ENCODE measurements around the gene BRIP1. TPM values are rescaled to one million over a fixed set of nuclear protein-coding genes. Genes with fewer than 3 reads are reported as not detected.

The BRIP1 gene
- total RNA-seq, 1 experiment from 2014 or later: 9.4 TPM

DNA sequence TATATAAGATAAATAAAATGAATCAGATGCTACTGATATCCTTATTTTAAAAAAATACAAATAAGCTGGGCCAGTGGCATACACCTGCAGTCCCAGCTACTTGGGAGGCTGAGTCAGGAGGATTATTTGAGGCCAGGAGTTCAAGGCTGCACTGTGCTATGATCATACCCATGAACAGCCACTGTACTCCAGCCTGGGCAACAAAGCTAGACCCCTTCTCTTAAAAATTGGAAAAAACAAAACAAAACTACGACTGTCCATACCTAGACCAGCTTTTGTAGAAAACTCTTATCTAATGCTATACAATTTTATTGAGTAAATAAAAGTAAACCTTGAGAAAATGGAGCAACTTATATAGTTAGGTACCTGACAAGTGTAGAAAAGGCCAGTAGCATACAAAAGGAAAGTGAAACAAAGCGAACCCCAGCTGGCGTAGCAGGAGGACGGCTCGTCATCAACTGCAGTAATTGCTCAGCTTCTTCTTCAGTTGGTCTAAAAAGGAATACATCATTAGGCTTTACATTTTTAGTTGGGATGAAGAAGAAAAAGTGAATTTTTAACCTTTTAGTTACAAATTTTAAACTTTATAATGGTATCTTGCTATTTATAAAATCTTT, 40.9 kb upstream of the BRIP1 start:
- H3K27me3 ChIP-seq (ENCODE audit: control insufficient read depth, insufficient read depth, low read length): no peaks in the 10 kb centered on the region
- CTCF ChIA-PET: no interaction called here
- no peaks in the 10 kb centered on the region for H3K4me1 ChIP-seq (ENCODE audit: control insufficient read depth, insufficient read depth, low read length)
- TF ChIP-seq, protein P1, sequence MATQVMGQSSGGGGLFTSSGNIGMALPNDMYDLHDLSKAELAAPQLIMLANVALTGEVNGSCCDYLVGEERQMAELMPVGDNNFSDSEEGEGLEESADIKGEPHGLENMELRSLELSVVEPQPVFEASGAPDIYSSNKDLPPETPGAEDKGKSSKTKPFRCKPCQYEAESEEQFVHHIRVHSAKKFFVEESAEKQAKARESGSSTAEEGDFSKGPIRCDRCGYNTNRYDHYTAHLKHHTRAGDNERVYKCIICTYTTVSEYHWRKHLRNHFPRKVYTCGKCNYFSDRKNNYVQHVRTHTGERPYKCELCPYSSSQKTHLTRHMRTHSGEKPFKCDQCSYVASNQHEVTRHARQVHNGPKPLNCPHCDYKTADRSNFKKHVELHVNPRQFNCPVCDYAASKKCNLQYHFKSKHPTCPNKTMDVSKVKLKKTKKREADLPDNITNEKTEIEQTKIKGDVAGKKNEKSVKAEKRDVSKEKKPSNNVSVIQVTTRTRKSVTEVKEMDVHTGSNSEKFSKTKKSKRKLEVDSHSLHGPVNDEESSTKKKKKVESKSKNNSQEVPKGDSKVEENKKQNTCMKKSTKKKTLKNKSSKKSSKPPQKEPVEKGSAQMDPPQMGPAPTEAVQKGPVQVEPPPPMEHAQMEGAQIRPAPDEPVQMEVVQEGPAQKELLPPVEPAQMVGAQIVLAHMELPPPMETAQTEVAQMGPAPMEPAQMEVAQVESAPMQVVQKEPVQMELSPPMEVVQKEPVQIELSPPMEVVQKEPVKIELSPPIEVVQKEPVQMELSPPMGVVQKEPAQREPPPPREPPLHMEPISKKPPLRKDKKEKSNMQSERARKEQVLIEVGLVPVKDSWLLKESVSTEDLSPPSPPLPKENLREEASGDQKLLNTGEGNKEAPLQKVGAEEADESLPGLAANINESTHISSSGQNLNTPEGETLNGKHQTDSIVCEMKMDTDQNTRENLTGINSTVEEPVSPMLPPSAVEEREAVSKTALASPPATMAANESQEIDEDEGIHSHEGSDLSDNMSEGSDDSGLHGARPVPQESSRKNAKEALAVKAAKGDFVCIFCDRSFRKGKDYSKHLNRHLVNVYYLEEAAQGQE (IDR thresholded peaks at IDR 0.05; ENCODE audit: insufficient read depth in 1 of 2, low read depth in 2 of 2, low read length in 1 of 2): no peak
- no peak for TF ChIP-seq SIN3A (IDR thresholded peaks at IDR 0.05; ENCODE audit: borderline replicate concordance, insufficient read depth, low read depth, low read length)
- TF ChIP-seq, protein P2, sequence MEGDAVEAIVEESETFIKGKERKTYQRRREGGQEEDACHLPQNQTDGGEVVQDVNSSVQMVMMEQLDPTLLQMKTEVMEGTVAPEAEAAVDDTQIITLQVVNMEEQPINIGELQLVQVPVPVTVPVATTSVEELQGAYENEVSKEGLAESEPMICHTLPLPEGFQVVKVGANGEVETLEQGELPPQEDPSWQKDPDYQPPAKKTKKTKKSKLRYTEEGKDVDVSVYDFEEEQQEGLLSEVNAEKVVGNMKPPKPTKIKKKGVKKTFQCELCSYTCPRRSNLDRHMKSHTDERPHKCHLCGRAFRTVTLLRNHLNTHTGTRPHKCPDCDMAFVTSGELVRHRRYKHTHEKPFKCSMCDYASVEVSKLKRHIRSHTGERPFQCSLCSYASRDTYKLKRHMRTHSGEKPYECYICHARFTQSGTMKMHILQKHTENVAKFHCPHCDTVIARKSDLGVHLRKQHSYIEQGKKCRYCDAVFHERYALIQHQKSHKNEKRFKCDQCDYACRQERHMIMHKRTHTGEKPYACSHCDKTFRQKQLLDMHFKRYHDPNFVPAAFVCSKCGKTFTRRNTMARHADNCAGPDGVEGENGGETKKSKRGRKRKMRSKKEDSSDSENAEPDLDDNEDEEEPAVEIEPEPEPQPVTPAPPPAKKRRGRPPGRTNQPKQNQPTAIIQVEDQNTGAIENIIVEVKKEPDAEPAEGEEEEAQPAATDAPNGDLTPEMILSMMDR (IDR thresholded peaks at IDR 0.05): no peak
- TF ChIP-seq POLR2AphosphoS5 (IDR thresholded peaks at IDR 0.05; ENCODE audit: low read depth, low read length): no peak
- no peak for TF ChIP-seq TCF7L2 (IDR thresholded peaks at IDR 0.05; ENCODE audit: low read depth, low read length)
- intact Hi-C loops (cut with micrococcal nuclease; ENCODE audit: unreplicated experiment) (no loop called here), in situ Hi-C loops (cut with HindIII; ENCODE audit: low pct_unique_long_range_greater_than_20kb, low sequenced_read_pairs) (no loop called here)
- no peaks in the 10 kb centered on the region for H3K9me3 ChIP-seq (ENCODE audit: control insufficient read depth, insufficient read depth, low read depth, low read length)
- no peak overlapping the region for H3K27ac ChIP-seq (ENCODE audit: low read length)
- H3K4me3 ChIP-seq (ENCODE audit: low read depth in 2 of 2, low read length in 2 of 2): no peak overlapping the region
- ATAC-seq (no peak), DNase-seq (ENCODE audit: low read depth, low spot score) (no peak)
- peaks cover 8% of the 10 kb centered on the region; the same call in 1 of the 2 replicates for H3K36me3 ChIP-seq (ENCODE audit: control insufficient read depth, insufficient read depth, low read length)
- no TSS peak for BruUV-seq (replicated peaks)
- POLR2A ChIA-PET: no interaction called here

DNA sequence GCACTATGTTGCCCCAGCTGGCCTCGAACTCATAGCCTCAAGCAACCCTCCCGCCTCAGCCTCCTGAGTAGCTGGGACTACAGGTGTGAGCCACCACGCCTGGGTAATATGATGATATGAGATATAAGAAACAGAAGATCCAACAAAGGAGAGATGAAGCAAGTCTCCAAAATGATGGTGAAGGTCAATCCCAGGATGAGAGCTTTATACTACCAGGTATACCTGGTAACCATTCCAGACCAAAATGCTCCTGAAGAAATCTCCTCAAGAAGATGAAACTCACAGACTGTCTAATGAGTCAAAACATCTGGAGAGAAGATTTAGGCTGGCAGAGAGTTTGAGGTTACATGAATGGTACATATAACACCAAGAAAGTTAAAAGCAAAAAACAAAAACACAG, 39.9 kb upstream of the BRIP1 start:
- H3K36me3 ChIP-seq (ENCODE audit: control insufficient read depth, insufficient read depth, low read length): peaks cover 8% of the 10 kb centered on the region; the same call in 1 of the 2 replicates
- no peaks in the 10 kb centered on the region for H3K9me3 ChIP-seq (ENCODE audit: control insufficient read depth, insufficient read depth, low read depth, low read length)
- in situ Hi-C loops (cut with HindIII; ENCODE audit: low pct_unique_long_range_greater_than_20kb, low sequenced_read_pairs): no loop called here
- DNase-seq (ENCODE audit: low read depth, low spot score): no peak
- BruUV-seq (replicated peaks): no TSS peak
- CTCF ChIA-PET: interaction anchor here (0.7 kb wide), 1 partner anchor 201 kb away, joined by 12 read pairs; no protein-coding TSS in a partner anchor
- H3K4me1 ChIP-seq (ENCODE audit: control insufficient read depth, insufficient read depth, low read length): no peaks in the 10 kb centered on the region
- no peak overlapping the region for H3K27ac ChIP-seq (ENCODE audit: low read length)
- POLR2A ChIA-PET: no interaction called here
- H3K27me3 ChIP-seq (ENCODE audit: control insufficient read depth, insufficient read depth, low read length): no peaks in the 10 kb centered on the region
- ATAC-seq: no peak
- no peak overlapping the region for H3K4me3 ChIP-seq (ENCODE audit: low read depth in 2 of 2, low read length in 2 of 2)
- intact Hi-C loops (cut with micrococcal nuclease; ENCODE audit: unreplicated experiment): no loop called here
- TF ChIP-seq POLR2AphosphoS5 (IDR thresholded peaks at IDR 0.05; ENCODE audit: low read depth, low read length) (no peak), TCF7L2 (IDR thresholded peaks at IDR 0.05; ENCODE audit: low read depth, low read length) (no peak), SIN3A (IDR thresholded peaks at IDR 0.05; ENCODE audit: borderline replicate concordance, insufficient read depth, low read depth, low read length) (no peak)
- TF ChIP-seq, protein P1 (IDR thresholded peaks at IDR 0.05; ENCODE audit: insufficient read depth in 1 of 2, low read depth in 2 of 2, low read length in 1 of 2): no peak
